SK-N-SH (cell line): Measurements from ENCODE around the gene EML3. TPM values are rescaled to one million over a fixed set of nuclear protein-coding genes. Genes with fewer than 3 reads are reported as not detected.
"Not testable (repeated sequence)": the region's sequence is repeated elsewhere in the genome, so short reads cannot be mapped to it uniquely, and the experiment has no call there.

Experiments used
- CTCF ChIA-PET: fragments of 300-600, 350-600 bp; formaldehyde crosslinking; extraction: SDS; loops from one replicate; lab custom pipeline; 2021; lab: Yijun Ruan, JAX
- POLR2A ChIA-PET: fragments of 350-600 bp; sonication (Branson Sonifier 250); formaldehyde crosslinking; extraction: SDS; loops from one replicate; lab custom pipeline; 2020; ENCODE audit warnings: antibody characterized with exemption, inconsistent platforms; lab: Yijun Ruan, JAX
- DNase-seq: peaks from one replicate; pipeline ENCODE4 v3.0.0; 2012
- H2AFZ ChIP-seq: fragments of 200-600 bp; sonication (generic); 2 replicates; pipeline ENCODE4 v1.8.1; 2016; ENCODE audit warnings: antibody characterized with exemption, mild to moderate bottlenecking, low read depth
- H3F3A ChIP-seq: fragments of 200-600 bp; sonication (generic); replicated peaks from 2 replicates; pipeline ENCODE3; 2016; ENCODE audit warnings: antibody characterized with exemption, mild to moderate bottlenecking; ENCODE audit not compliant: insufficient read depth
- H3K27ac ChIP-seq, 2 experiments: fragments of 200-500 bp in 1 of 2; fragments of 200-600 bp in 1 of 2; sonication (Bioruptor generic) in 1 of 2; sonication (generic), shearing (Covaris generic) in 1 of 2; 2 replicates each; pipeline versions ENCODE4 v1.5.1 to v1.6.1; 2014 to 2016; ENCODE audit warnings: low read depth in 2 of 2, inconsistent platforms in 1 of 2, low read length in 1 of 2, mild to moderate bottlenecking in 1 of 2, mixed read lengths in 1 of 2
- H3K27me3 ChIP-seq: fragments of 200-600 bp; sonication (generic), shearing (Covaris generic); 2 replicates; pipeline ENCODE4 v1.6.1; 2016; ENCODE audit warnings: mixed run types; ENCODE audit not compliant: insufficient read depth
- H3K36me3 ChIP-seq, 2 experiments: fragments of 200-500 bp in 1 of 2; fragments of 200-600 bp in 1 of 2; sonication (Bioruptor generic) in 1 of 2; sonication (generic) in 1 of 2; replicated peaks in 1 of 2; 2 replicates each; pipeline versions ENCODE3 to v1.5.1; 2014 to 2016; ENCODE audit warnings: low read length in 1 of 2, mild to moderate bottlenecking in 1 of 2; ENCODE audit not compliant: insufficient read depth in 2 of 2, control insufficient read depth in 1 of 2
- H3K4me1 ChIP-seq, 2 experiments: fragments of 200-500 bp in 1 of 2; fragments of 200-600 bp in 1 of 2; sonication (Bioruptor generic) in 1 of 2; sonication (generic), shearing (Covaris generic) in 1 of 2; 2 replicates each; pipeline versions ENCODE4 v1.5.1 to v1.6.1; 2014 to 2016; ENCODE audit warnings: low read depth in 1 of 2, low read length in 1 of 2, mixed run types in 1 of 2; ENCODE audit not compliant: insufficient read depth in 2 of 2, control insufficient read depth in 1 of 2
- H3K4me2 ChIP-seq: fragments of 200-600 bp; sonication (generic), shearing (Covaris generic); 2 replicates; pipeline ENCODE4 v1.6.1; 2017; ENCODE audit warnings: mixed run types
- H3K4me3 ChIP-seq, 2 experiments: fragments of 200-500 bp in 1 of 2; fragments of 200-600 bp in 1 of 2; sonication (Bioruptor generic) in 1 of 2; sonication (generic), shearing (Covaris generic) in 1 of 2; 2 replicates each; pipeline versions ENCODE4 v1.5.1 to v1.8.1; 2014 to 2016; ENCODE audit warnings: low read depth in 2 of 2, inconsistent platforms in 1 of 2, low read length in 1 of 2, mild to moderate bottlenecking in 1 of 2, mixed read lengths in 1 of 2, moderate library complexity in 1 of 2
- H3K79me2 ChIP-seq: fragments of 200-600 bp; sonication (generic); 2 replicates; pipeline ENCODE4 v1.8.1; 2017; ENCODE audit warnings: mild to moderate bottlenecking; ENCODE audit not compliant: insufficient read depth
- H3K9ac ChIP-seq: fragments of 200-600 bp; sonication (generic); 2 replicates; pipeline ENCODE4 v1.6.1; 2017; ENCODE audit warnings: mixed run types
- H3K9me2 ChIP-seq: fragments of 200-600 bp; sonication (generic); 2 replicates; pipeline ENCODE4 v1.6.1; 2017; ENCODE audit warnings: mixed run types
- H3K9me3 ChIP-seq: fragments of 200-600 bp; sonication (generic); 2 replicates; pipeline ENCODE4 v1.6.1; 2017; ENCODE audit warnings: mixed run types, mild to moderate bottlenecking, moderate library complexity
- H4K20me1 ChIP-seq: fragments of 200-600 bp; sonication (generic); 2 replicates; pipeline ENCODE4 v1.6.1; 2017; ENCODE audit warnings: mild to moderate bottlenecking, mixed run types; ENCODE audit not compliant: insufficient read depth
- CHD2 ChIP-seq: fragments of 150-350 bp; IDR thresholded peaks from 2 replicates; pipeline ENCODE4 v1.6.1; 2018; ENCODE audit warnings: low read length; ENCODE audit not compliant: partially characterized antibody
- ELF1 ChIP-seq: IDR thresholded peaks from 2 replicates; pipeline ENCODE4 v1.4.0; 2012
- EZH2phosphoT487 ChIP-seq: fragments of 200-600 bp; sonication (generic); IDR thresholded peaks from 2 replicates; pipeline ENCODE4 v1.6.1; 2017; ENCODE audit warnings: low read depth, mixed run types, mild to moderate bottlenecking, antibody characterized with exemption, moderate library complexity, borderline replicate concordance
- FOSL2 ChIP-seq: IDR thresholded peaks from 2 replicates; pipeline ENCODE4 v1.4.0; 2012; ENCODE audit warnings: low read depth, mild to moderate bottlenecking, moderate library complexity, borderline replicate concordance
- FOXJ3 ChIP-seq: sonication (generic); formaldehyde crosslinking; IDR thresholded peaks from 2 replicates; pipeline ENCODE4 v1.5.1; 2020; ENCODE audit warnings: mild to moderate bottlenecking, missing genetic modification reagents
- PBX3 ChIP-seq: IDR thresholded peaks from 2 replicates; pipeline ENCODE4; 2012
- RAD21 ChIP-seq: IDR thresholded peaks from 2 replicates; pipeline ENCODE4 v1.6.1; 2012; ENCODE audit warnings: mild to moderate bottlenecking, low read length
- RCOR1 ChIP-seq: fragments of 150-350 bp; IDR thresholded peaks from 2 replicates; pipeline ENCODE4 v1.6.1; 2017; ENCODE audit warnings: antibody characterized with exemption, low read length
- SIN3A ChIP-seq: IDR thresholded peaks from 2 replicates; pipeline ENCODE4 v1.6.1; 2012; ENCODE audit warnings: low read depth, mild to moderate bottlenecking, low read length, moderate library complexity, borderline replicate concordance
- TCF12 ChIP-seq: IDR thresholded peaks from 2 replicates; pipeline ENCODE4 v1.4.0; 2012
- USF1 ChIP-seq: IDR thresholded peaks from 2 replicates; pipeline ENCODE4 v1.4.0; 2012; ENCODE audit warnings: low read depth, borderline replicate concordance
- WGBS: methylation state at CpG from one replicate; pipeline ENCODE4 v1.1.6; 2017; ENCODE audit warnings: low lambda C conversion rate; 5-methylcytosine and 5-hydroxymethylcytosine counted together
- polyA plus RNA-seq, 3 experiments: library from polyadenylated mRNA; depleted of rRNA; stranded (reverse); fragments of >200 nt; gene quantifications; 2 replicates each; pipeline ENCODE4 v1.2.3, GENCODE V29; 2012

Gene EML3
- polyA plus RNA-seq, 1 of the 3 experiments (the other 2 are of a cell fraction), result 43.0 TPM

- H3K27me3 ChIP-seq, H3K4me3 ChIP-seq, H3K4me2 ChIP-seq, H3K27ac ChIP-seq, H3K9ac ChIP-seq, CTCF ChIA-PET, DNase-seq, H3F3A ChIP-seq, H3K9me2 ChIP-seq, H3K9me3 ChIP-seq, H2AFZ ChIP-seq, H4K20me1 ChIP-seq, H3K4me1 ChIP-seq: not testable (repeated sequence)
- POLR2A ChIA-PET, result interaction anchor here (2.0 kb wide), 1 partner anchor 10 kb away, joined by 6 read pairs; the partner anchor contains the start of gene TUT1
- peaks cover 21% of the 10 kb centered on the region; the same call in 1 of the 2 replicates for H3K79me2 ChIP-seq
- H3K36me3 ChIP-seq, result peaks cover 40 to 50% of the 10 kb centered on the region in 2 experiments
- WGBS, result 94% methylated on average over 4 of the region's 4 CpGs
Observed at GRCh38 chr11:62581735-62582134, 30.8 kb downstream of the EML3 start.

- CTCF ChIA-PET, result interaction anchor here (1.0 to 1.1 kb wide), 2 partner anchors 9 to 113 kb away, joined by 3 read pairs; no protein-coding TSS in a partner anchor
- no peaks in the 10 kb centered on the region for H3K4me1 ChIP-seq
- no peaks in the 10 kb centered on the region for H3K9me2 ChIP-seq
- 96% methylated on average over 12 of the region's 18 CpGs for WGBS
- peaks cover 18% of the 10 kb centered on the region; the same call in 1 of the 2 replicates for H3K79me2 ChIP-seq
- DNase-seq, result no peak
- H4K20me1 ChIP-seq, result no peaks in the 10 kb centered on the region
- no peak overlapping the region for H3K27ac ChIP-seq
- no peak overlapping the region for H2AFZ ChIP-seq
- no peak overlapping the region for H3K4me3 ChIP-seq
- no peaks in the 10 kb centered on the region for H3K9me3 ChIP-seq
- H3K36me3 ChIP-seq, result peaks cover 44 to 46% of the 10 kb centered on the region in 2 experiments
- POLR2A ChIA-PET, result interaction anchor here (2.0 kb wide), 1 partner anchor 11 kb away, joined by 6 read pairs; the partner anchor contains the start of gene TUT1
- H3K27me3 ChIP-seq, result no peaks in the 10 kb centered on the region
- no peak for TF ChIP-seq USF1
- no peak for TF ChIP-seq TCF12
- no peak for TF ChIP-seq FOXJ3 (CRISPR knock-in tag)
- TF ChIP-seq RCOR1, result no peak
- no peak for TF ChIP-seq ELF1
- no peak for TF ChIP-seq EZH2phosphoT487
- TF ChIP-seq FOSL2, result no peak
- TF ChIP-seq PBX3, result no peak
- TF ChIP-seq RAD21, result no peak
- TF ChIP-seq SIN3A, result no peak
- TF ChIP-seq CHD2, result no peak
- H3K9ac ChIP-seq, result no peak overlapping the region
- H3F3A ChIP-seq, result no peaks in the 10 kb centered on the region
- H3K4me2 ChIP-seq, result no peak overlapping the region
Observed at GRCh38 chr11:62580959-62581715, 31.4 kb downstream of the EML3 start.
